ENCODE data around the gene JAKMIP1.

The JAKMIP1 gene

GRCh38 chr4:6065166-6065565 lies 135.2 kb downstream of the JAKMIP1 start:
- no peak for DNase-seq (ENCODE audit: low read depth)

GRCh38 chr4:6064383-6064782 lies 136.0 kb downstream of the JAKMIP1 start:
- no peak for DNase-seq (ENCODE audit: low read depth)

- no peak for DNase-seq (ENCODE audit: low read depth)
Measured at GRCh38 chr4:6063684-6064083, 136.7 kb downstream of the JAKMIP1 start.

GRCh38 chr4:6062133-6062532 lies 138.2 kb downstream of the JAKMIP1 start:
- no peak for DNase-seq (ENCODE audit: low read depth)

- DNase-seq (ENCODE audit: low read depth): no peak
Measured at GRCh38 chr4:6059375-6059805, 141.0 kb downstream of the JAKMIP1 start.

GRCh38 chr4:6058531-6059374 lies 141.6 kb downstream of the JAKMIP1 start:
- no peak for DNase-seq (ENCODE audit: low read depth)

GRCh38 chr4:6056976-6057766 lies 143.2 kb downstream of the JAKMIP1 start:
- DNase-seq (ENCODE audit: low read depth): no peak

GRCh38 chr4:6055436-6055835 lies 144.9 kb downstream of the JAKMIP1 start:
- DNase-seq (ENCODE audit: low read depth): no peak

GRCh38 chr4:6055030-6055429 lies 145.3 kb downstream of the JAKMIP1 start:
- no peak for DNase-seq (ENCODE audit: low read depth)

- DNase-seq (ENCODE audit: low read depth): no peak
Measured at GRCh38 chr4:6054162-6054922, 146.0 kb downstream of the JAKMIP1 start.

GRCh38 chr4:6052679-6053078 lies 147.7 kb downstream of the JAKMIP1 start:
- no peak for DNase-seq (ENCODE audit: low read depth)

- no peak for DNase-seq (ENCODE audit: low read depth)
Measured at GRCh38 chr4:6050551-6050950, 149.8 kb downstream of the JAKMIP1 start.

GRCh38 chr4:6049985-6050384 lies 150.4 kb downstream of the JAKMIP1 start:
- no peak for DNase-seq (ENCODE audit: low read depth)

GRCh38 chr4:6049278-6049677 lies 151.1 kb downstream of the JAKMIP1 start:
- DNase-seq (ENCODE audit: low read depth): no peak

GRCh38 chr4:6048537-6048936 lies 151.8 kb downstream of the JAKMIP1 start:
- DNase-seq (ENCODE audit: low read depth): no peak

- DNase-seq (ENCODE audit: low read depth): no peak
Measured at GRCh38 chr4:6047130-6047673, 153.1 kb downstream of the JAKMIP1 start.

GRCh38 chr4:6046526-6047129 lies 153.7 kb downstream of the JAKMIP1 start:
- DNase-seq (ENCODE audit: low read depth): no peak

- no peak for DNase-seq (ENCODE audit: low read depth)
Measured at GRCh38 chr4:6044805-6045204, 155.5 kb downstream of the JAKMIP1 start.

- DNase-seq (ENCODE audit: low read depth): no peak
Measured at GRCh38 chr4:6044276-6044675, 156.1 kb downstream of the JAKMIP1 start.

- no peak for DNase-seq (ENCODE audit: low read depth)
Measured at GRCh38 chr4:6043843-6044242, 156.5 kb downstream of the JAKMIP1 start.

- no peak for DNase-seq (ENCODE audit: low read depth)
Measured at GRCh38 chr4:6043188-6043587, 157.2 kb downstream of the JAKMIP1 start.

All from activated T-helper 9 cell treated with anti-CD3 and anti-CD28 coated beads, Interleukin-2, amount 50 U/mL, for 16 hours (primary cell).